ENCODE data around the gene PNMA6E. TPM values are rescaled to one million over a fixed set of nuclear protein-coding genes. Genes with fewer than 3 reads are reported as not detected.

PNMA6E gene
- total RNA-seq, 1 donor from 2014 or later = not detected

GRCh38 chrX:153408871-153409351, 7.8 kb upstream of the PNMA6E start:
- ChIA-PET POLR2A (interaction anchor here (0.6 kb wide), 1 partner anchor 75 kb away, joined by 3 read pairs; no protein-coding TSS in a partner anchor), CTCF (no interaction called here)
- Mint-ChIP-seq H3K4me1 (peaks cover 10% of the 10 kb centered on the region), H3K27me3 (no peaks in the 10 kb centered on the region), H3K36me3 (ENCODE audit: low read depth) (no peaks in the 10 kb centered on the region), H3K27ac (no peak overlapping the region), H3K9me3 (no peaks in the 10 kb centered on the region), H3K4me3 (no peak overlapping the region)
- DNase-seq = no peak
- no peak for ATAC-seq (ENCODE audit: low read depth)
- TF ChIP-seq CTCF (IDR thresholded peaks at IDR 0.05) = no peak
- intact Hi-C loops (cut with micrococcal nuclease) = no loop called here

GRCh38 chrX:153408221-153408721, 7.1 kb upstream of the PNMA6E start:
- Mint-ChIP-seq H3K9me3 (no peaks in the 10 kb centered on the region), H3K4me3 (no peak overlapping the region), H3K27ac (no peak overlapping the region), H3K4me1 (peaks cover 10% of the 10 kb centered on the region), H3K27me3 (no peaks in the 10 kb centered on the region), H3K36me3 (ENCODE audit: low read depth) (no peaks in the 10 kb centered on the region)
- DNase-seq (no peak), ATAC-seq (ENCODE audit: low read depth) (no peak)
- CTCF ChIA-PET = no interaction called here
- TF ChIP-seq CTCF (IDR thresholded peaks at IDR 0.05) = no peak
- intact Hi-C loops (cut with micrococcal nuclease) = no loop called here
- POLR2A ChIA-PET = no interaction called here

GRCh38 chrX:153407736-153408135, 6.6 kb upstream of the PNMA6E start:
- intact Hi-C loops (cut with micrococcal nuclease) = no loop called here
- no peak overlapping the region for H3K4me3 Mint-ChIP-seq
- H3K27me3 Mint-ChIP-seq = no peaks in the 10 kb centered on the region
- CTCF ChIA-PET = no interaction called here
- no peak overlapping the region for H3K27ac Mint-ChIP-seq
- H3K9me3 Mint-ChIP-seq = no peaks in the 10 kb centered on the region
- no peaks in the 10 kb centered on the region for H3K36me3 Mint-ChIP-seq (ENCODE audit: low read depth)
- DNase-seq (no peak), ATAC-seq (ENCODE audit: low read depth) (no peak)
- TF ChIP-seq CTCF (IDR thresholded peaks at IDR 0.05) = no peak
- POLR2A ChIA-PET = no interaction called here
- peaks cover 10% of the 10 kb centered on the region for H3K4me1 Mint-ChIP-seq

- Mint-ChIP-seq H3K27me3 (no peaks in the 10 kb centered on the region), H3K36me3 (ENCODE audit: low read depth) (no peaks in the 10 kb centered on the region), H3K4me1 (peaks cover 4% of the 10 kb centered on the region)
Observed at GRCh38 chrX:153406903-153407302, 5.8 kb upstream of the PNMA6E start.

DNA sequence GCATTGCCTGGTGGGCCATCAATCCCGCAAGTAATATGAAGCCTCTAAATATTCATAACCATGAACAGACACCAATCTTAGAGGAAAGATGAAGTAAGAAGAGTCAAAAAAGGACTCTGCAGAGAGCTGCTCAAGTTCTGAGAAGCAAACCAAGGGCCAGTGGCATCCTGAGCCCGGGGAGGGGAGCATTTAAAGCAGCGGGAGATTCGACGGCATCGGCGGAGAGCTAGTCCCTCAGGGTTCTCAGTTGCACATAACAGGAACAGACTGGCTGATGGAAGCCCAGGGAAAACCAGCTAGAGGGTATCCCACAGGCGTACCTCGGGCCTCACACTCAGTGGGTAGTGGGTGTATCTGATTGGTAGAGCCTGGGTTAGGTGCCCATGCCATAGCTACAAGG, 4.9 kb upstream of the PNMA6E start:
- H3K9me3 Mint-ChIP-seq = peaks cover 2% of the 10 kb centered on the region
- ChIA-PET CTCF (no interaction called here), POLR2A (no interaction called here)
- H3K36me3 Mint-ChIP-seq (ENCODE audit: low read depth) = no peaks in the 10 kb centered on the region
- DNase-seq (no peak), ATAC-seq (ENCODE audit: low read depth) (no peak)
- H3K27ac Mint-ChIP-seq = no peak overlapping the region
- TF ChIP-seq CTCF (IDR thresholded peaks at IDR 0.05) = no peak
- no peak overlapping the region for H3K4me3 Mint-ChIP-seq
- H3K27me3 Mint-ChIP-seq = no peaks in the 10 kb centered on the region
- H3K4me1 Mint-ChIP-seq = peaks cover 2% of the 10 kb centered on the region
- intact Hi-C loops (cut with micrococcal nuclease) = no loop called here

More at GRCh38 chrX:153406903-153407302, 5.8 kb upstream of the PNMA6E start:
- H3K27ac Mint-ChIP-seq = no peak overlapping the region
- no peaks in the 10 kb centered on the region for H3K9me3 Mint-ChIP-seq
- ChIA-PET POLR2A (no interaction called here), CTCF (no interaction called here)
- TF ChIP-seq CTCF (IDR thresholded peaks at IDR 0.05) = no peak
- intact Hi-C loops (cut with micrococcal nuclease) = no loop called here
- DNase-seq (no peak), ATAC-seq (ENCODE audit: low read depth) (no peak)
- H3K4me3 Mint-ChIP-seq = no peak overlapping the region

Data from activated B cell treated with CpG ODN at 0.5 μM for 24 hours (primary cell).